Heart left ventricle (tissue), 13 donors: ENCODE data around the gene DNMT3A.

Experiments used
- POLR2A ChIP-seq, 2 donors: fragments of 450-650 bp; IDR thresholded peaks; one replicate each; pipeline ENCODE4 v1.6.1; 2017; ENCODE audit warnings: antibody characterized with exemption in 2 of 2, mild to moderate bottlenecking in 2 of 2, moderate library complexity in 2 of 2
- TF ChIP-seq, protein P1 (sequence below), 12 donors: fragments of 200-600 bp; sonication (generic) in 4 of 12; IDR thresholded peaks; one replicate each; pipeline versions ENCODE4 v1.5.0 to v1.8.0; 2018 to 2022; ENCODE audit warnings: antibody characterized with exemption in 12 of 12, mild to moderate bottlenecking in 5 of 12
- donor health status: ischemic (EF 13 %, LVEDD 7.1; RV severe dilation, severe dysfunction).
- donor health status: DM: no; HTN: yes; CAD: no.
- donor health status: DM: no; HTN: no; CAD: no.
- donor health status: ischemic (EF 25% LVEDD 6.9; RV normal size, moderate dysfunction).
- donor health status: ischemic (EF 25% LVEDD 5.7; RV mildly dilated, moderate dysfunction).
- donor health status: ischemic (EF 35%, LVEDD 5.7; RV mildly dilated, moderate dysfunction).
- donor health status: nonischemic (EF 11% LVEDD 7.7; RV severe dilation, severe dysfunction).
- donor health status: DM: yes; HTN: yes; CAD: no.
- donor health status: PGD.
- donor health status: ischemic (EF 29% LVEDD 5.4; RV normal size, mild dysfunction).
- donor health status: nonischemic (EF 23%, LVEDD 6.1; RV moderate dilation, normal function).

DNA sequence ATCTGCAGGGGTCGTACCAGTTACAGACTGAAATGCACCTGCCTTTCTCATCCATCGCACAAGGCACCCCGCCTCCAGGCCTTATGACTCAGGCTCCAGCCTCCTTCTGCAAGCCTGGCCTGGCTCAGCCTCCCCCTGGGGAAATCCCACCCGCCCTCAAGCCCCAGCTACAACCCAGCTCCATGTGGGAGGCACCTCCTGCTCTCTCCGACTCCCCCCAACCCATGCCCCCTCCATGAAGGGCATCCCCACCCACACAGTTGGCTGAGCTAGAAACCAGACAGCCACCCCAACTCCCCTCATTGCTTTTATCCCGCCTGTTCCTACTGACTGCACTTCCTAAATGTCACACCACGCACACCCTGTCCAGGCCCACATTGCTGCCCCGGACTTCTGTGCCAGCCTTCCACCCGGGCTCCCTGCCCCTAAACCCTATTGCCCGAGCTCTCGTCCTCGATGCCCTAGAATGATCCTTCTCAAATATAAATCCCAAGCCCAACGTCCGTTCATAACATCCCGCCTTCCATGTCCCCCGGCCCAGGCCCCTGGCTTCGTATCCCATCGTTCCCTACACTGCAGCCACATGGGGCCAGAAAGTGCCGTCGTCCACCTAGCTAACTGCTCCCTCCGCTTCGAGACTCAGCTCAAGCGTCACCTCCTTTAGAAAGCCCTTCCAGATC lies 9.9 kb downstream of the DNMT3A start:
- TF ChIP-seq, protein P1, sequence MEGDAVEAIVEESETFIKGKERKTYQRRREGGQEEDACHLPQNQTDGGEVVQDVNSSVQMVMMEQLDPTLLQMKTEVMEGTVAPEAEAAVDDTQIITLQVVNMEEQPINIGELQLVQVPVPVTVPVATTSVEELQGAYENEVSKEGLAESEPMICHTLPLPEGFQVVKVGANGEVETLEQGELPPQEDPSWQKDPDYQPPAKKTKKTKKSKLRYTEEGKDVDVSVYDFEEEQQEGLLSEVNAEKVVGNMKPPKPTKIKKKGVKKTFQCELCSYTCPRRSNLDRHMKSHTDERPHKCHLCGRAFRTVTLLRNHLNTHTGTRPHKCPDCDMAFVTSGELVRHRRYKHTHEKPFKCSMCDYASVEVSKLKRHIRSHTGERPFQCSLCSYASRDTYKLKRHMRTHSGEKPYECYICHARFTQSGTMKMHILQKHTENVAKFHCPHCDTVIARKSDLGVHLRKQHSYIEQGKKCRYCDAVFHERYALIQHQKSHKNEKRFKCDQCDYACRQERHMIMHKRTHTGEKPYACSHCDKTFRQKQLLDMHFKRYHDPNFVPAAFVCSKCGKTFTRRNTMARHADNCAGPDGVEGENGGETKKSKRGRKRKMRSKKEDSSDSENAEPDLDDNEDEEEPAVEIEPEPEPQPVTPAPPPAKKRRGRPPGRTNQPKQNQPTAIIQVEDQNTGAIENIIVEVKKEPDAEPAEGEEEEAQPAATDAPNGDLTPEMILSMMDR (IDR thresholded peaks at IDR 0.05): no peak
- TF ChIP-seq POLR2A (IDR thresholded peaks at IDR 0.05): no peak
